OCI-LY3 (cell line): ENCODE measurements around the gene SCN3B.

Experiments
- EZH2phosphoT487 ChIP-seq: fragments of 200-600 bp; shearing (Covaris generic); IDR thresholded peaks from 2 replicates; pipeline ENCODE4 v1.6.1; 2018; ENCODE audit warnings: antibody characterized with exemption, mixed run types, low read depth
- TF ChIP-seq, protein P1 (sequence below): fragments of 200-600, 300-600 bp; sonication (generic); IDR thresholded peaks from 2 replicates; pipeline ENCODE4 v1.5.1; 2014; ENCODE audit warnings: antibody characterized with exemption, low read length, low read depth

DNA sequence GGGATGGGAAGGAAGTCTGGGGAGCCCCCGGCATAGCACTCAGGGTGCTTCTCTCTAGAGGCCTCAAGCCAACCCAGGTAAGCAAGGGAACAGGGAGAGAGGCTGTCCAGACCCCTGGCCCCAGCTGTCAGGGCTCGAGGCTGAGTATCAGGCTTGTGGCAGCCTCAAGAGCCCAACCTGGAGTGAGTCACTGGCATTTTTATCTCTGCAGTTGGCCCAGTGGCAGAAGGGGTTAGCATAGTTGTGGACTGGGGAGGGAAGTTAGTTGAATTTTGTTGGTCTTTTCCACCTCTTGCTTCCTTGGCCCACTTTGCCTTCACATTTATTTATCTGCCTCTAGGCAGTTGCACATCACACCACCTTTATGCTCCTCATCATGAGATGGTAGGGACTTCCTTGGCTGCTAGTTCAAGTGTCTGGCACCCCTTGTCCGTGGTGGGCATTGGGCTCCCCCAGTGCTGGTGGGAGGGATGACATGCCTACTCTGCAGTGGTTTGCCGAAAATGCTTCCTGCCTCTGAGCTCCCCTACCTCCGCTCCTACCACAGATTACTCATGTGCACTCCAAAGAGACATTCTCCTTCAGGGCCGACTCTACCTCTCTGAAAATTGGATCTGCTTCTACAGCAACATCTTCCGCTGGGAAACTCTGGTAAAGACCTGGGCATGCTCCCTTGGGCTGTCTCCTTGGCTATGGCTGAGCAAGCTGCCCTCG lies 60.1 kb downstream of the SCN3B start:
- no peak for TF ChIP-seq EZH2phosphoT487
- TF ChIP-seq, protein P1, sequence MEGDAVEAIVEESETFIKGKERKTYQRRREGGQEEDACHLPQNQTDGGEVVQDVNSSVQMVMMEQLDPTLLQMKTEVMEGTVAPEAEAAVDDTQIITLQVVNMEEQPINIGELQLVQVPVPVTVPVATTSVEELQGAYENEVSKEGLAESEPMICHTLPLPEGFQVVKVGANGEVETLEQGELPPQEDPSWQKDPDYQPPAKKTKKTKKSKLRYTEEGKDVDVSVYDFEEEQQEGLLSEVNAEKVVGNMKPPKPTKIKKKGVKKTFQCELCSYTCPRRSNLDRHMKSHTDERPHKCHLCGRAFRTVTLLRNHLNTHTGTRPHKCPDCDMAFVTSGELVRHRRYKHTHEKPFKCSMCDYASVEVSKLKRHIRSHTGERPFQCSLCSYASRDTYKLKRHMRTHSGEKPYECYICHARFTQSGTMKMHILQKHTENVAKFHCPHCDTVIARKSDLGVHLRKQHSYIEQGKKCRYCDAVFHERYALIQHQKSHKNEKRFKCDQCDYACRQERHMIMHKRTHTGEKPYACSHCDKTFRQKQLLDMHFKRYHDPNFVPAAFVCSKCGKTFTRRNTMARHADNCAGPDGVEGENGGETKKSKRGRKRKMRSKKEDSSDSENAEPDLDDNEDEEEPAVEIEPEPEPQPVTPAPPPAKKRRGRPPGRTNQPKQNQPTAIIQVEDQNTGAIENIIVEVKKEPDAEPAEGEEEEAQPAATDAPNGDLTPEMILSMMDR, result no peak
